Activated naive CD4-positive, alpha-beta T cell (primary cell): ENCODE data around the gene KCNAB3.
"Not testable (repeated sequence)": the region's sequence is repeated elsewhere in the genome, so short reads cannot be mapped to it uniquely, and the experiment has no call there.

Experiments used
- DNase-seq, 4 experiments: peaks; one replicate each; lab custom pipeline; 2025; lab: John Stamatoyannopoulos, UW

KCNAB3 gene

GRCh38 chr17:7929158-7930023 lies at the start of gene KCNAB3:
Gene KCNAB3 (minus strand): TSS chr17:7929856. CDS start chr17:7929435, 421 bp downstream.
- peak in 1 of 4 experiments; percentile 18 for DNase-seq

GRCh38 chr17:7977805-7978204 lies 48.1 kb upstream of the KCNAB3 start:
- DNase-seq, result no peak

GRCh38 chr17:7977039-7977438 lies 47.4 kb upstream of the KCNAB3 start:
- no peak for DNase-seq

GRCh38 chr17:7974638-7975131 lies 45.0 kb upstream of the KCNAB3 start:
- no peak for DNase-seq

GRCh38 chr17:7972131-7972785 lies 42.6 kb upstream of the KCNAB3 start:
- no peak for DNase-seq

GRCh38 chr17:7971651-7972050 lies 42.0 kb upstream of the KCNAB3 start:
- DNase-seq, result no peak

- no peak for DNase-seq
These were observed 39.8 kb upstream of the KCNAB3 start for GRCh38 chr17:7969433-7969832.

GRCh38 chr17:7967751-7968150 lies 38.1 kb upstream of the KCNAB3 start:
- no peak for DNase-seq

- no peak for DNase-seq
These were observed 31.8 kb upstream of the KCNAB3 start for GRCh38 chr17:7961421-7961820.

- no peak for DNase-seq
These were observed 30.0 kb upstream of the KCNAB3 start for GRCh38 chr17:7959503-7960253.

GRCh38 chr17:7956228-7956965 lies 26.7 kb upstream of the KCNAB3 start:
- DNase-seq, result no peak

- no peak for DNase-seq
These were observed 26.0 kb upstream of the KCNAB3 start for GRCh38 chr17:7955414-7956227.

- not testable (repeated sequence) for DNase-seq
These were observed 23.6 kb upstream of the KCNAB3 start for GRCh38 chr17:7953266-7953665.

- DNase-seq, result no peak
These were observed 21.6 kb upstream of the KCNAB3 start for GRCh38 chr17:7951143-7951792.

- DNase-seq, result no peak
These were observed 20.9 kb upstream of the KCNAB3 start for GRCh38 chr17:7950578-7950977.

GRCh38 chr17:7947651-7948050 lies 18.0 kb upstream of the KCNAB3 start:
- DNase-seq, result no peak

- DNase-seq, result no peak
These were observed 16.8 kb upstream of the KCNAB3 start for GRCh38 chr17:7946441-7946840.

- DNase-seq, result no peak
These were observed 16.0 kb upstream of the KCNAB3 start for GRCh38 chr17:7945651-7946050.

- no peak for DNase-seq
These were observed 14.7 kb upstream of the KCNAB3 start for GRCh38 chr17:7944326-7944725.

- DNase-seq, result no peak
These were observed 13.6 kb upstream of the KCNAB3 start for GRCh38 chr17:7943291-7943690.
